Activated T-helper 2 cell treated with anti-CD3 and anti-CD28 coated beads, Interferon-gamma antibody, Interleukin-2, Interleukin-4, amounts not matched to agents 10 μg/mL and 5 μg/mL and 100 μg/mL, durations not matched to agents 14 hours and 24 hours and 36 hours (primary cell): ENCODE results near the gene BAG1. TPM values are rescaled to one million over a fixed set of nuclear protein-coding genes. Genes with fewer than 3 reads are reported as not detected.

Experiments used
- DNase-seq: peaks from one replicate; pipeline ENCODE4 v3.0.0; 2021; ENCODE audit warnings: low spot score
- H3K27ac Mint-ChIP-seq: one replicate; pipeline ENCODE4 v1.8.0; 2021; ENCODE audit warnings: mixed read lengths
- H3K27me3 Mint-ChIP-seq: one replicate; pipeline ENCODE4 v1.8.0; 2021; ENCODE audit warnings: low read depth, mixed read lengths
- H3K36me3 Mint-ChIP-seq: one replicate; pipeline ENCODE4 v1.8.0; 2021; ENCODE audit warnings: low read depth, mixed read lengths
- H3K4me1 Mint-ChIP-seq: one replicate; pipeline ENCODE4 v1.8.0; 2021; ENCODE audit warnings: low read depth, mixed read lengths
- H3K4me3 Mint-ChIP-seq: one replicate; pipeline ENCODE4 v1.8.0; 2021; ENCODE audit warnings: low read depth, mild to moderate bottlenecking, moderate library complexity, mixed read lengths
- H3K9me3 Mint-ChIP-seq: one replicate; pipeline ENCODE4 v1.8.0; 2021; ENCODE audit warnings: mixed read lengths
- intact Hi-C: fragments of 100-400 bp; cut with micrococcal nuclease; formaldehyde crosslinking; loops from one replicate; pipeline ENCODE4 v1.15.1; 2023
- total RNA-seq: library from RNA; stranded (reverse); gene quantifications from 2 replicates; pipeline ENCODE4 v1.2.3, GENCODE V29; 2022

The BAG1 gene
- total RNA-seq, 1 donor from 2014 or later: 68.9 TPM

DNA sequence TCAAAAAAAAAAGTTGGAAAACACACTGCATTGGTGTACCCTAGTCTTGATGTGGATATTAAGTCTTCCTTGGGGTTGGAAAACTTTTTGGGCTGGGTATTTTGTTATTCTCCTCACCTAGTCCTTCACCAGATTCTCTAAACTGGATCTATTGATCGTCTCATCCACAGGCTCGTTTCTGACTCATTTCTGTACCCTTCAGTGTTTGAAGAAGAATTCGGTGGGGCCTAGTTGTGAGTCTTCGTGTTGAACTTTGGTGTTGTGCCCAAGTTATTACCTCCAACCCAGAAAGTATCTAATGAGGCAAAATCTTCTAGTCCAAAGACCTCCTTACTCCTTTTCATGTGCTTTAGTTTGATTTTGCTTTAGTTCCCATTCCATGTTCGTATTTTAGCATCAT is 27.4 kb upstream of the BAG1 start:
- H3K9me3 Mint-ChIP-seq: no peaks in the 10 kb centered on the region
- peaks cover 2% of the 10 kb centered on the region for H3K27me3 Mint-ChIP-seq

DNA sequence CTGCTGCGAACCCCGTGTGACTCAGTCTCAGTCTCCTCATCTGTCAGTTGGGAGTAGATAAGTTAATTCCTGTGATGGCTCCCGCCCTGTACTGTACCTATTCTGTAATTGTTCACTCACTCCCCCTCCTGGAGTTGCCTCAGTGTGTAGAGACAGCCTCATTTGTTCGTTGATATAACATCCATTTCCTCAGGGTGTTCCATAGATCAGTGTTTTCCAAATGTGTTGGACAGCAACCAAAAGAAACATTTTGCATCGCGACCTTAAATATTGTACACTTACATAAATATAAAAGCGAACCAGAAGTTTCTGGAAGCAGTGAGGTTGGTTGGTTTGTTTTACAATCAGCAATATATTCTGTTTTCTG is 26.5 kb upstream of the BAG1 start:
- H3K27ac Mint-ChIP-seq: peak overlapping the region; percentile 100

More for the DNA sequence above, 27.4 kb upstream of the BAG1 start:
- Mint-ChIP-seq H3K27ac (peak overlapping the region; percentile 100), H3K36me3 (peaks cover 58% of the 10 kb centered on the region), H3K4me1 (peaks cover 53% of the 10 kb centered on the region), H3K4me3 (peak overlapping the region; percentile 96)
- no peak for DNase-seq
- intact Hi-C loops: loop anchor here (2.0 to 10.0 kb wide), 6 partner anchors 29 to 1163 kb away; partner anchors contain the start of genes AQP3, DNAI1, FAM219A and NOL6

DNA sequence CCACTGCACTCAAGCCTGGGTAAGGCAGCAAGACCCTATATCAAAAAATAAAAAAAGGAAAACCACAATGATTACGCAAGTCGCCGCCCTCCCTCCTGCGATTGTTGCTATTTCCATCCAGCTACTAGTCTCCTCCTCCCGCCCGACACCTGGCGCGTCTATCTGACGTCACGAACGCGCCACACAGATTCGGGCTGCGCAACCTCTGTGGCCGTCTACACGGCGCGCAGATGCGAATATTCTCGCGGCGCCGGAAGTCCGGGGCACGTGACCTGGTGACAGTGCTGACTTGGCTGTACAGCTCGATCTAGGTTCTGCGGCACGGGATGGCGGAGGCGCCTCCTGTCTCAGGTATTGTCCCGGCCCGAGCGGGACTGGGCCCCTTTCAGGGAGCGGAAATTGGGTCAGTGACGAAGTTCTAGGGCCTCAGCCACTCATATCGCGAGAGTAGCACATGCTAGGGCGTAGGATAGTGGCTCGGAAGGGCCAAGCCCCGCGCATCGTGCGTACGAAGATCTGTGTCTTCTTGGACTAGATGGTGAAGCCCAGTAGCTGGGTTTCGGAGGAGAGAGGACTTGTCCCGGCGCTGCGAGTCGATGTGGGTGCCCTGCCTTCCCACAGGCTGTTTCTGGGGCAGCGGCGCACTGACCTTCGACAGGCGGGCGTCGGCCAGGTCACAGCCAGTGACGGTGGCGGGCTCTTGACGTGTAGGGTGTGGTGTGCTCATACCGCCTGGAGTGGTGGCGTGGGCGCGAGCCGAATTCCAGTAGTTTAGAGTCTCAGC is 25.9 kb upstream of the BAG1 start, which contains the start of gene NFX1:
NFX1 (plus strand) TSS at position 270 of the 784 bp plus-strand sequence; CDS start at position 327, 57 bp downstream.
- peak within 1 kb of the TSS; percentile 100 for H3K27ac Mint-ChIP-seq
- peaks cover 44% of the 10 kb centered on the region for H3K36me3 Mint-ChIP-seq
- peak within 1 kb of the TSS; percentile 96 for H3K4me3 Mint-ChIP-seq
- H3K4me1 Mint-ChIP-seq: peaks cover 45% of the 10 kb centered on the region
- H3K9me3 Mint-ChIP-seq: no peaks in the 10 kb centered on the region
- intact Hi-C loops: loop anchor here (1.0 to 10.0 kb wide), 11 partner anchors 16 to 1164 kb away; partner anchors contain the start of genes AQP3, BAG1, DNAI1 and DNAJA1
- DNase-seq: peak; percentile 98
- H3K27me3 Mint-ChIP-seq: peaks cover 2% of the 10 kb centered on the region

More for the DNA sequence above, 26.5 kb upstream of the BAG1 start:
- H3K27me3 Mint-ChIP-seq: peaks cover 2% of the 10 kb centered on the region
- H3K4me1 Mint-ChIP-seq: peaks cover 48% of the 10 kb centered on the region
- no peak for DNase-seq
- peak overlapping the region; percentile 96 for H3K4me3 Mint-ChIP-seq
- peaks cover 50% of the 10 kb centered on the region for H3K36me3 Mint-ChIP-seq
- intact Hi-C loops: loop anchor here (2.0 to 10.0 kb wide), 6 partner anchors 30 to 1164 kb away; partner anchors contain the start of genes AQP3, DNAI1, FAM219A and NOL6
- H3K9me3 Mint-ChIP-seq: no peaks in the 10 kb centered on the region

DNA sequence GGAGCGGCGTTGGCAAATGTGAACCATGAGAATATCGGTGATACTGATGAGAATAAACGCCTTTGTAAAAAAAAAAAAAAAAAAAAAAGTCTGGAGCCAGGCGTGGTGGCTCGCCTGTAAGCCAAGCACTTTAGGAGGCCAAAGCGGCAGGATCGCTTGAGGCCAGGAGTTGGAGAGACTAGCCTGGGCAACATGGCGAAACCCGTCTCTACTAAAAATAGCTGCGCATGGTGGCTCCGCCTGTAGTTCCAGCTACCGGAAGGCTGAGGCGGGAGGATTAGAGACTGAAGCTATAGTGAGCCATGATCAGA is 25.4 kb upstream of the BAG1 start:
- H3K27me3 Mint-ChIP-seq: peaks cover 2% of the 10 kb centered on the region
- H3K4me1 Mint-ChIP-seq: peaks cover 42% of the 10 kb centered on the region
- H3K36me3 Mint-ChIP-seq: peaks cover 40% of the 10 kb centered on the region
- no peak for DNase-seq
- H3K4me3 Mint-ChIP-seq: peak overlapping the region; percentile 96
- peak overlapping the region; percentile 100 for H3K27ac Mint-ChIP-seq
- H3K9me3 Mint-ChIP-seq: no peaks in the 10 kb centered on the region
- intact Hi-C loops: loop anchor here (1.0 to 10.0 kb wide), 12 partner anchors 16 to 1165 kb away; partner anchors contain the start of genes AQP3, BAG1, DNAI1 and DNAJA1

DNA sequence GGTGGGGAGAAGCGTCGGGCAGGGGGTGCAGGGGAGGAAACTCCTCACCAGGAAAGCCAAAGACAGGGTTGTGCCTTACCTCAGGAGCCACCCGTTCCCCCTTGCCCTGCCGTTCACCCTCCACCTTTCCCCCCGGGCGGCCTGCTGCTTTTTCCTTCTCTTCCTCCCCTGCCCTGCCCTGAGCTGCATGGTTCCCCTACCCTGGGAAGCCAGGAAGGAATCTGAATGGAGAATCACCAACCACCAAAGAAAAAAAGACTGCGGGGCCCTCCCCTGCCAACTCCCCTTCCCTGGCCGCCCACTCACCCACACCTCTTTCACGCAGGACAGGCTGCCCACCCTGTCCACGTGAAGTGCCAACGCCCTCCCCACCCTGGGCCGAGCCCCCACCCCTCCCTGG is 25.0 kb upstream of the BAG1 start:
- H3K9me3 Mint-ChIP-seq: no peaks in the 10 kb centered on the region
- peaks cover 37% of the 10 kb centered on the region for H3K36me3 Mint-ChIP-seq
- intact Hi-C loops: loop anchor here (10.0 kb wide), 1 partner anchor 85 kb away; no protein-coding TSS in a partner anchor
- no peak for DNase-seq
- H3K4me1 Mint-ChIP-seq: peaks cover 39% of the 10 kb centered on the region
- peak overlapping the region; percentile 100 for H3K27ac Mint-ChIP-seq
- H3K27me3 Mint-ChIP-seq: peaks cover 2% of the 10 kb centered on the region
- peak overlapping the region; percentile 96 for H3K4me3 Mint-ChIP-seq

DNA sequence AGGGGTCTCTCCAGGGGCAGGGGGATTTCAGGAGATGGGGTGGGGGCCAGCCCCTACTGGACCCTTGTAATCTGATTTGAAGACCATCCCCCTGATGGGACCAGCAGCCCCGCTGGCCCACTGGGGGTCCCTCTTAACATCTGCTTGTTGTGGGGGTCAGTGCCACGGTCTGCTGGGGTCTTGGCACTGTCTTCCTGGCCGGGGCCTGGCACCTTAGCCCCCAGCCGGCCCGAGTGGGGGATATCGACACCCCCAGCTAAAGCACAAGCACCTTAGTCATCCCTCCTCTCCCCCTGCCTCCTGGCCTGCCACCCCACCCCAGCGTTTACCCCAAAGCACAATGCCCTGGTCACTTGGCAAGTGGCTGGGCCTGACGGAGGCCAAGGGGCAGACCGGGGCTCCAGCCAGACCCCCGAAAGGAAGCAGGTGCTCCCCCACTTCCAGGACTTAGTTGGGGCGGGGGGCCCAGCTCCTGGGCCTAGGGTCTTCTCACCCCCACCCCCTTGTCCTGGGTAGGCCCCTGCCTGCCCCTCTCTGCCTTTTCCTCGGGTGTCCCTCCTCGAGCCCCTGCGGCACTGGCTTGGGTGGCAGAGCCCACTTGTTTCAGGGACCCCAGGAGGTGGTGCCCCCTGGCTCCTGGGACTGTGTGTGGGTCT is 24.4 kb upstream of the BAG1 start:
- Mint-ChIP-seq H3K27me3 (peaks cover 2% of the 10 kb centered on the region), H3K4me1 (peaks cover 34% of the 10 kb centered on the region), H3K27ac (peak overlapping the region; percentile 74), H3K4me3 (no peak overlapping the region), H3K9me3 (no peaks in the 10 kb centered on the region), H3K36me3 (peaks cover 32% of the 10 kb centered on the region)
- no peak for DNase-seq
- intact Hi-C loops: loop anchor here (10.0 kb wide), 1 partner anchor 86 kb away; no protein-coding TSS in a partner anchor

DNA sequence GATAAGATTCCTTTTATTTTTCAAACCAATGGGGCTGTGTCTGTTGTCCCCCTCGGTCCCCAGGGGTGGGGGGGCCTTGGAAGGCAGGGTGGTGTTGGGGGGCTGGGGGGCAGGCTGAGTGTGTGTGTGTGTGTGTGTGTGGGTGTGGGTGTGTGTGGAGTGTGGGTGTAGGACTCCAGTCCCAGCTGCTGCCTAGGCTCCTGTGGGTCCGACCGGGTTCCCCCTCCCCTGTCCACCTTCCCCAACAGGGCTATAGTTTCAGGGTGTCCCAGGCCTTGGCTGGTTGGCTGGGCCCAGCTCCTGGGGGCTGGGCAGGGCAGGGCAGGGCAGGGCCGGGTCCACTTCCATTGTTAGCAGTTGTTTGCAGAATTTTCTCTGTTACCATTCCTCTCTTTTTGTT is 23.7 kb upstream of the BAG1 start:
- Mint-ChIP-seq H3K4me1 (peaks cover 27% of the 10 kb centered on the region), H3K36me3 (peaks cover 27% of the 10 kb centered on the region), H3K4me3 (no peak overlapping the region), H3K9me3 (no peaks in the 10 kb centered on the region), H3K27ac (peak overlapping the region; percentile 74), H3K27me3 (peaks cover 2% of the 10 kb centered on the region)
- intact Hi-C loops: loop anchor here (10.0 kb wide), 1 partner anchor 87 kb away; no protein-coding TSS in a partner anchor
- no peak for DNase-seq

DNA sequence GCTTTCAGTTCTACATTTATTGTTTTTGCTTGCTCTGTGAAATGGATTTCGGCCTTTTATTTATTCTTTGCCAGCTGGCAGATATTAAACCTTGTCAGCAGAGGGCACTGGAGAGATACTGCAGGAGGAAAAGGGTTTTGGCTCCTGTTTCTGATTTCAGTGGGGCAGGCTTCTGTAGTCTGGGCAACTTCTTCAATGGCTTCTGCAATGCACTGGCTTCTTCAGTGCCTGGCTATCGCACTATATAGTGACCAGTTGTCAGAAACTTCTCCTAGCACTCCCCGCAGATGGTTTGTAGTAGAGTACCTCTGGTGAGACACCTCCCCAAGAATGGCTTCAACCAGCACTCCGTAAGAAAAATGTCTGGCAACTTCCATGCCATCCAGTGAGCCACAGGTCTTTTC is 22.6 kb upstream of the BAG1 start:
- peaks cover 17% of the 10 kb centered on the region for H3K4me1 Mint-ChIP-seq
- peak overlapping the region; percentile 59 for H3K27ac Mint-ChIP-seq
- H3K4me3 Mint-ChIP-seq: no peak overlapping the region
- no peaks in the 10 kb centered on the region for H3K9me3 Mint-ChIP-seq
- intact Hi-C loops: loop anchor here (2.0 to 10.0 kb wide), 2 partner anchors 88 to 128 kb away; no protein-coding TSS in a partner anchor
- peak; percentile 47 for DNase-seq
- peaks cover 2% of the 10 kb centered on the region for H3K27me3 Mint-ChIP-seq
- peaks cover 28% of the 10 kb centered on the region for H3K36me3 Mint-ChIP-seq

DNA sequence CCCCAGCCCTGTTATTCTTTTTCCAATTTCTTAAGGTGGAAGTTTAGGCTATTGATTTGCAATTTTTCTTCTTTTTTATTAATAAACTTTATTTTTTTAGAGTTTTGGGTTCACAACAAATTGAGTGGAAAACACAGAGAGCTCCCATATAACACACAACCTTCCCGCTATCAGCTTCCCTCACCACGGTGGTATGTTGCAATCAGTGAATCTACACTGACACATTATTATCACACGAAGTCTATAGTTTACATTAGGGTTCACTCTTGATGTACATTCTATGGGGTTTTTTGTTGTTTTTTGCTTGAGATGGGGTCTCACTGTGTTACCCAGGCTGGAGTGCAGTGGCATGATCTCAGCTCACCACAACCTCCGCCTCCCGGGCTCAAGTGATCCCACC is 21.0 kb upstream of the BAG1 start:
- Mint-ChIP-seq H3K27ac (no peak overlapping the region), H3K27me3 (peaks cover 2% of the 10 kb centered on the region), H3K4me1 (peaks cover 8% of the 10 kb centered on the region), H3K36me3 (peaks cover 27% of the 10 kb centered on the region), H3K9me3 (no peaks in the 10 kb centered on the region), H3K4me3 (no peak overlapping the region)
- intact Hi-C loops: loop anchor here (10.0 kb wide), 1 partner anchor 89 kb away; no protein-coding TSS in a partner anchor
- DNase-seq: no peak

DNA sequence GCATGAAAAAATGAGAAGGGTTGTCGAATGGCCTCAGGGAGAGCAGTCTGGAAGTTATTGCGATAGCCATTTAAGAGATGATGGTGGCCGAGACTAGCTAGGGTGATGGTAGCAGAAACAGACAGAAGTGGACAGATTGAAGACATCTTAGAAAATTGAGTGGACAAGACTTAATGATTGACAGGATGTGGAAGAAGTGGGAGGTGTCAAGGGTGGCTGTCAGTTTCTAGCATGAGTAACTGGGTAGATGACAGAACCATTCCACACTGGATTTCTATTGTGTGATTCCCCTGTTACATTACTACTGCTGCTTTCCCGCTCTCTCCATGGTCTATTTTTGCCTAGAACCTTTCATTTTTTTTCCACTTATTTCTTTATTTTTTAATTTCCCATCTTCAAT is 13.0 kb upstream of the BAG1 start:
- H3K27ac Mint-ChIP-seq: no peak overlapping the region
- intact Hi-C loops: no loop called here
- H3K4me3 Mint-ChIP-seq: no peak overlapping the region
- no peak for DNase-seq
- no peaks in the 10 kb centered on the region for H3K27me3 Mint-ChIP-seq
- no peaks in the 10 kb centered on the region for H3K9me3 Mint-ChIP-seq
- peaks cover 73% of the 10 kb centered on the region for H3K36me3 Mint-ChIP-seq
- H3K4me1 Mint-ChIP-seq: peaks cover 3% of the 10 kb centered on the region

DNA sequence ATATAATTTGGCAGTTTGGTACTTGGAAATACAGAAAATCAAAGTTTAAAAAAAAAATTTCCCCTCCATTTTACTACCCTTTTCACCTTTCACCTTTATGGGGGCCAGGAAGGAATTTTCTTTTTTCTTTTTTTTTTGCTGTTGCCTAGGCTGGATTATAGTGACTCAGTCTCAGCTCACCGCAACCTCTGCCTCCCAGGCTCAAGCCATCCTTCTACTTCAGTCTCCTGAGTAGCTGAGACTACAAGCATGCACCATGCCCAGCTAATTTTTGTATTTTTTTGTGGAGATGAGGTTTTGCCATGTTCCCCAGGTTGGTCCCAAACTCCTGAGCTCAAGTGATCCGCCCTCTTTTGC is 9.4 kb upstream of the BAG1 start:
- Mint-ChIP-seq H3K4me1 (peaks cover 14% of the 10 kb centered on the region), H3K4me3 (no peak overlapping the region), H3K9me3 (no peaks in the 10 kb centered on the region), H3K27ac (no peak overlapping the region), H3K36me3 (peaks cover 70% of the 10 kb centered on the region), H3K27me3 (no peaks in the 10 kb centered on the region)
- intact Hi-C loops: no loop called here
- DNase-seq: no peak

DNA sequence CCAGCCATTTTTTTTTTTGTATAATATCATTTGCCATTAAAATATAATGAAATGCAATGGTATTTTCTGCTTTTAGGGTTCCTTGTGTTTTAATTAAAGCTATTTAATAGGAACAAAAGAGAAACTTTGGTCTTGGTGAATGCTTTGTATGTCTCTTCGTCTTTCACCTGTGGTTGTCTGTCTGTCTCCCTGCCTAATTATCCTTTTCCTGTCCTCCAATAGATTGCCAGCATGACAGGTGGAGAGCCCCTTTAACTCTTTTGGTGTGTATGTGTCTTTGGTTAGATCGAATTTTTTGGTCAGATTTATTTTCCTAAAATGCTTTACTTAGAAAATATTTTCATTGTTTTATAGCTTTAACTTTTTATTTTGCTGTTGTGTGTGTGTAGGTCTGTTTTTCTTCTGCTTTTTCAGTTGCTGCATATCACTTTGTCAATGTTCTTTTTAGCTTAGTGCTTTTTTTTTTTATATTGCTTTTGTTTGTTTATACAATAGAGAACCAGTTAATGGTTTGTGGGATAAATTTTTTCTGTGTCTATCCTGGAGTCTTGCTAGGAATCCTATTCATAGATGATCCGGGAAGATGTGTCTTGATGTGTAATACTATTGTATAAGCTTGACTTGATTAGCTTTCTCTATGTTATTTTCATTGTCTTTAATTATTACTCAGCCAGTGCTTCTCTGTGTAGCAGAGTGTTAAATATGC is 8.9 kb upstream of the BAG1 start:
- intact Hi-C loops: no loop called here
- H3K36me3 Mint-ChIP-seq: peaks cover 72% of the 10 kb centered on the region

More for the DNA sequence above, 8.9 kb upstream of the BAG1 start:
- Mint-ChIP-seq H3K27me3 (no peaks in the 10 kb centered on the region), H3K4me3 (no peak overlapping the region), H3K9me3 (no peaks in the 10 kb centered on the region), H3K27ac (no peak overlapping the region), H3K4me1 (peaks cover 14% of the 10 kb centered on the region)
- DNase-seq: no peak
